Peyer's patch (tissue), 4 donors: ENCODE measurements around the gene NBDY.

Source experiments
- CTCF ChIP-seq, 6 experiments: fragments of 450-650 bp in 4 of 6; fragments of 200-600 bp in 2 of 6; sonication (generic) in 1 of 6; IDR thresholded peaks; one replicate each; pipeline ENCODE4 v1.5.1; 2017 to 2019; ENCODE audit warnings: antibody characterized with exemption in 6 of 6, mild to moderate bottlenecking in 3 of 6, moderate library complexity in 1 of 6
- POLR2A ChIP-seq, 2 donors: fragments of 450-650 bp; IDR thresholded peaks; one replicate each; pipeline ENCODE4 v1.5.1; 2017; ENCODE audit warnings: antibody characterized with exemption in 2 of 2, mild to moderate bottlenecking in 2 of 2, moderate library complexity in 2 of 2

- TF ChIP-seq CTCF (IDR thresholded peaks at IDR 0.05): no peak
- TF ChIP-seq POLR2A (IDR thresholded peaks at IDR 0.05): no peak
These were observed 56.4 kb downstream of the NBDY start for GRCh38 chrX:56785442-56785841.
